HG03139 (cell line): ENCODE measurements around the gene GAB3.

Source experiments
- ATAC-seq: cut with Tn5 transposase; IDR thresholded peaks from one replicate; pipeline ENCODE4 v1.9.1; 2021; ENCODE audit not compliant: unreplicated experiment

The GAB3 gene

DNA sequence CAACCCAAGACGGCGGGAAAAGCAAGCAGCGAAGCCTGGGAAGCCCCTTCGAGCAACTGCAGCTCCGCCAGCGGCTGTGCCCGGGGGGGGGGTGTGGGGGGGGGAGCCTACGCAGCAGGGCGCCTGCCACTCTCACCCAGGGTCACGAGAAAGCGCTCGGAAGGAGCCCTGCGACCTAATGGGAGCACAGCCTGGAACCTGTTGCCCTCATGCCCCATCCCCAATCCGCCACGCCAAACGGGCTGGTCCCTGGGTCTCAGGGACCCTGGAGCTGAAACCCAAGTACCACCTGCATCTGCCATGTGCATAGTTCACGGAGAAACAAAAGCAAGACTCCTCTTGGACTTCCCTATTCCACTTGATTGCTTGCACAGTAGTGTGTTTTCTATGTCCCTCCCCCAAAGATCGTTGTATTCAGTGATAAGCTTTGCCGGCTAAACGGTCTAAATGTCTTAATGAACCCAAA, 359 bp upstream of the GAB3 start:
- ATAC-seq, result no peak

DNA sequence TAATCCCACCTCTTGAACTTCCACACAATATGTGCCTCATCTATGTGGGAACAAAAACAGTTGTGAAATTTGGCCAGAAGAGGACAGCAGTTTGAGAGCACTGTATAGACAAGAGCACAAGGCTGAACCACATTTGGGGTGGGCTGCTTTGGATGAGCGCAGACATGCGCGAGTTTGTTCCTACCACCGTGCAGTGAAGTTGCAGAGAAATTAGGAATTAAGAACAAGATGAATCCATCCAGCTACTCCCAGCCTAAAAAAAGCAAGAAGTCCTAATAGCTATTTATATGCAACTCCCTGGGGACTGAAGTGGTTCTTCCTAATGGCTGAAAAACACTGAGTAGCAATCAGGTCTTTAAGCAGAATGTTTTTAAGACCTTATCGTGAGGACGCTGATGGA, 1.0 kb downstream of the GAB3 start:
- no peak for ATAC-seq

GRCh38 chrX:154748712-154749339, 2.1 kb downstream of the GAB3 start:
- ATAC-seq, result no peak

GRCh38 chrX:154742613-154743012, 8.3 kb downstream of the GAB3 start:
- no peak for ATAC-seq

GRCh38 chrX:154739952-154740465, 10.9 kb downstream of the GAB3 start:
- ATAC-seq, result no peak

DNA sequence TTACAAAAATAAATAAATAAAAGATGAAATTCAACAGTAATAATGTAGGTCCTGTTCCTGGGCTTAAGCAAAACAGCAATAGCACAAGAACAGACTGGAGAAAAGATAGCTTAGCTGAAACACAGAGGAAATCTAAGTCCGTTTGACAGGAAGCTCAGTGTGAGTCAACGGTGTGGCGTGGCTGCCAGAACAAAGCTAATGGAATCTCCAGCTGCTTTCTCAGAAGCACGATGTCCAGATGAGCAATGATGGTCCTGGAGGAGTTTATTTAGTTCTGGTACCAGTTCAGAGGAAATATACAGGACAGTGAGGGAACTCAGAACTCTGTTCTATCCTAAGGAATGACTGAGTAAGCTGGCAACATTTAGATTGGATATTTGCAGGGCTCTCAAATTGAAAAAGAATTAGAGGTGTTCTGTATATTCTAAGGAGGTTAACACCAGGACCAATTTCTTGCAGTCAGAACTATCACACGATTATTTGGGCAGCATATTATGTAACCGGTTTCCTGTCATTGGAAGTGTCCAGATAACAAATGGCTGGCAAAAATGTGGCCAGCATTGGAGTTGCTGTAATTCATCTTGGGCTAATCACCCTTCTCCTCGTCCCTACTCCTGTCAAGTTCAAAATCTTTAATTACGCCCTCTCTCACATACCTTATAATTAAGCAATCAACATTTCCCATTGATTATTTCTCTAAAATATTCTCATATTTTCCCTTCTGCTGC, 12.7 kb downstream of the GAB3 start:
- no peak for ATAC-seq

DNA sequence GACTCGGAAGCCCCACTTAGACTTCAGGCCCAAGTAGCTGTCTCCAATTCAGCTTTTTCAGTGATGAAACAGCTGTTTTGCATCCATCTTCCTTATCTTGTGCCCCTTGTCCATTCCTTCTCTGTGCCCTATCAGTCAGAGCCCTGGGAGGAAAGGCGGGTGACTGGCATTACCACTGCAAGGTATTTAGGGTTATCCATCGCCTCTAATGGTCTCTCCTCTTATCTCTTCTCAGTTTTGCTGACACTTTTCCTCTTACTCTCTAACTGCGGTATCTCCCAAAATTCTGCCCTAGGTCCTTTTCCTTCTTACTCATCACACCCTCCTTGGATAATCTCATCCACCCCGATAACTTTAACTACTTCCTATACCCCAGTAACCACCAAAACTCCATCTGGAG, 13.7 kb downstream of the GAB3 start:
- no peak for ATAC-seq

- no peak for ATAC-seq
Measured at GRCh38 chrX:154735695-154736393, 15.0 kb downstream of the GAB3 start.

GRCh38 chrX:154734061-154734781, 16.7 kb downstream of the GAB3 start:
- ATAC-seq, result no peak

GRCh38 chrX:154733066-154733425, 17.8 kb downstream of the GAB3 start:
- no peak for ATAC-seq

- no peak for ATAC-seq
Measured at GRCh38 chrX:154732421-154733065, 18.3 kb downstream of the GAB3 start.

DNA sequence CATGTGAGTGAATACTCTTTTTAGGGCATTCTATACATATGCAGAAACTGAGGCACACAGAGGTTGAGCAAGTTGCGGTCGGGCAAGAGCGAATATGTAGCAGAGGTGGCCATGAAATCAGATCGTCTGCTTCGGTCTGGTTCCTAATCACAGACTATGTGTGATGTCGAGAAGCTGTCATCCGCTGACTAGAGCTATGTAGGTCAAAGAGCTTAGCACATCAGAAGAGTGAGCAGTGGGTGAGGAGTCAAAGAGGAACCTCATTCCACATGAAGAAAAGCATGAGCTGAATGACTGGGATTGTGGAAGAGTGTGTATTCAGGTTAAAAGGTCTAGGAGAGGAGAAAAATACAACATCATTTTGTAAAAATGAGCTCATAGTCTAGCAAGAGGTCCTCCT, 19.0 kb downstream of the GAB3 start:
- ATAC-seq, result no peak

DNA sequence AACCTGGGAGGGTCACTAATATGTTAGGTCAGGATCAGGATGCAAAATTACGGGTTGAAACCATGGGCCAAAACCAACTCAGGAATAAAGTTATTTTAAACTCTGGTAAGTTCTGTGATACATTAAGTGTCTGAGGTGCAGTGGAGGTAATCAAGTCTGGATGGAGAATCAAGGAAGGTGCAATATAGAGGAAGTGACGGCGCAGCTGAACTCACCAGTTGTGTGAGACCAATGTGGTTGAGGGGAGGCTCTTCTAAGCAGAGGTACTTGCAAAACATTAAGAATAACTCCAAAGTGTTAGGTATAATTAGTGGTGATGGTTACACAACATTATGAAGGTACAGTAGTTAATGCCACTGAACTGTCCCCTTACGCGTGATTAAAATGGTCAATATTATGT, 19.7 kb downstream of the GAB3 start:
- no peak for ATAC-seq

DNA sequence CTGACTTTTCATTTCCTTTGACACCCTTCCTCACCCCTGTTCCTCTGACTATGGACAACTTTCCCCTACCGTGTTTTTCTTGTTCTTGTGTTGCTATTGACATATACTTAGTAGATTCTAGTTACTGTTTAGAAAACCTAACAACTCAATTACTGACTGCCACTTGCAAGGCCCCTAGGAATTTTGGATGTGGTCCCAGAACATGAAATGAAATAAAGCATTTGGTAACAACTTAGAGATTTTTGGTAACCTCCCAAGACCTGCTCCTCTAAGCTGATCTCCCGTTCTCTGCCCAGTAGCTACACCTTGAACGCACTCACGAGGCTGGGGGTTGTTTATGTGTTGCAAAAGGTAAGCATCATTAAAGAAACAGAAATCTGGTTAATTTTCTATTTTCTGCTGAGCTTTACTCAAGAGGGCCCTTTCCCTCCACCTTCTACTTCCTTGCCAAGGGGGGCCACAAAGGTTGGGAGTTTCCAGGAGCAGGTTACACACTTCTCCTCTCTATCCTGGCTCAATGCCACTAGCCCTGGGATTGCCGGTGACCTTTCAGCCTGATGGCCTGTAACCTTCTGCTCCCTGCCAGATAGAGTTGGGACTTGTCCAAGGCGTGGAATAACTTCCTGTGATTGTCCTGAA, 20.5 kb downstream of the GAB3 start:
- no peak for ATAC-seq

- no peak for ATAC-seq
Measured at GRCh38 chrX:154729439-154729838, 21.4 kb downstream of the GAB3 start.

- no peak for ATAC-seq
Measured at GRCh38 chrX:154728431-154729190, 22.3 kb downstream of the GAB3 start.

DNA sequence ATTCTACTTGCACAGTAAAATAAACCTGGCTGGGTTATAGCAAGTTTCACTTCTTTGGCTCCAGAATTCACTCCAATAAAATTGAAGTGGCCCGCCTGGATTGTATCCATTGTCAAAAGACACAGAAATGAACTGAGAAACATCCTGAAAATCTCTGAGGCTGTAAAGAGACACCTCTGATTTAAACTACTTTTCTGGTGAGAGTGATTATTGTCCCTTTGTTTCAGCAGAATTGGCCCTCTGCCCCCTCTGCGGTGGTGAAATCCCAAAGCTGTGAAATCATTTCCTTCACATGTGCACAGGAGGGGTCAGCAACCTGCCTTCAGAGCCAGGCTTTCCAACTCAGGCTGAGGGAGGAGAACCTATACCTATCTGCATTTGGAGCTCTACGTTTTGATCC, 23.0 kb downstream of the GAB3 start:
- no peak for ATAC-seq

DNA sequence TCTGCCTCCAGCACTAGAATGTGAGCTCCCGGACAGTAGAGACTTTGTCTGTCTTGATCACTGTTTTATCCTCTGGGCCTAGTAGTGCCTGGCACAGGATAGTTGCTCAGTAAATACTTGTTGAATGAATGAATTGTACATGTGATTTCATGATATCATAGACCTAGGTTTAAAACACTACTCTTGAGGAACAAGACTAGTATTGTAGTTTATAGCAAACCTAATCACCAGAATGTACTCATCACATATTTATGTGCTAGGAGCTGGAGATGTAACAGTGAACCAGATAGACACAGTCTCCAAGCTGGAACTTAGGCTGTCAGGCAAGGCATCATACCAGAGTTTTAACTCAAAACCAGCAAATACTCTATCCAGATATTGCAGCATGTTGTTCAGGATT, 23.5 kb downstream of the GAB3 start:
- no peak for ATAC-seq

- no peak for ATAC-seq
Measured at GRCh38 chrX:154724993-154725756, 25.7 kb downstream of the GAB3 start.
